SK-N-SH (cell line): ENCODE measurements around the gene ERN1. TPM values are rescaled to one million over a fixed set of nuclear protein-coding genes. Genes with fewer than 3 reads are reported as not detected.
A peak's percentile ranks its signal among the peaks of the same experiment; 100 is the strongest.

Experiments used
- CTCF ChIA-PET: fragments of 300-600, 350-600 bp; formaldehyde crosslinking; extraction: SDS; loops from one replicate; lab custom pipeline; 2021; lab: Yijun Ruan, JAX
- POLR2A ChIA-PET: fragments of 350-600 bp; sonication (Branson Sonifier 250); formaldehyde crosslinking; extraction: SDS; loops from one replicate; lab custom pipeline; 2020; ENCODE audit warnings: antibody characterized with exemption, inconsistent platforms; lab: Yijun Ruan, JAX
- DNase-seq: peaks from one replicate; pipeline ENCODE4 v3.0.0; 2012
- H2AFZ ChIP-seq: fragments of 200-600 bp; sonication (generic); 2 replicates; pipeline ENCODE4 v1.8.1; 2016; ENCODE audit warnings: antibody characterized with exemption, mild to moderate bottlenecking, low read depth
- H3F3A ChIP-seq: fragments of 200-600 bp; sonication (generic); replicated peaks from 2 replicates; pipeline ENCODE3; 2016; ENCODE audit warnings: antibody characterized with exemption, mild to moderate bottlenecking; ENCODE audit not compliant: insufficient read depth
- H3K27ac ChIP-seq, 2 experiments: fragments of 200-500 bp in 1 of 2; fragments of 200-600 bp in 1 of 2; sonication (Bioruptor generic) in 1 of 2; sonication (generic), shearing (Covaris generic) in 1 of 2; 2 replicates each; pipeline versions ENCODE4 v1.5.1 to v1.6.1; 2014 to 2016; ENCODE audit warnings: low read depth in 2 of 2, inconsistent platforms in 1 of 2, low read length in 1 of 2, mild to moderate bottlenecking in 1 of 2, mixed read lengths in 1 of 2
- H3K27me3 ChIP-seq: fragments of 200-600 bp; sonication (generic), shearing (Covaris generic); 2 replicates; pipeline ENCODE4 v1.6.1; 2016; ENCODE audit warnings: mixed run types; ENCODE audit not compliant: insufficient read depth
- H3K36me3 ChIP-seq, 2 experiments: fragments of 200-500 bp in 1 of 2; fragments of 200-600 bp in 1 of 2; sonication (Bioruptor generic) in 1 of 2; sonication (generic) in 1 of 2; replicated peaks in 1 of 2; 2 replicates each; pipeline versions ENCODE3 to v1.5.1; 2014 to 2016; ENCODE audit warnings: low read length in 1 of 2, mild to moderate bottlenecking in 1 of 2; ENCODE audit not compliant: insufficient read depth in 2 of 2, control insufficient read depth in 1 of 2
- H3K4me1 ChIP-seq, 2 experiments: fragments of 200-500 bp in 1 of 2; fragments of 200-600 bp in 1 of 2; sonication (Bioruptor generic) in 1 of 2; sonication (generic), shearing (Covaris generic) in 1 of 2; 2 replicates each; pipeline versions ENCODE4 v1.5.1 to v1.6.1; 2014 to 2016; ENCODE audit warnings: low read depth in 1 of 2, low read length in 1 of 2, mixed run types in 1 of 2; ENCODE audit not compliant: insufficient read depth in 2 of 2, control insufficient read depth in 1 of 2
- H3K4me2 ChIP-seq: fragments of 200-600 bp; sonication (generic), shearing (Covaris generic); 2 replicates; pipeline ENCODE4 v1.6.1; 2017; ENCODE audit warnings: mixed run types
- H3K4me3 ChIP-seq, 2 experiments: fragments of 200-500 bp in 1 of 2; fragments of 200-600 bp in 1 of 2; sonication (Bioruptor generic) in 1 of 2; sonication (generic), shearing (Covaris generic) in 1 of 2; 2 replicates each; pipeline versions ENCODE4 v1.5.1 to v1.8.1; 2014 to 2016; ENCODE audit warnings: low read depth in 2 of 2, inconsistent platforms in 1 of 2, low read length in 1 of 2, mild to moderate bottlenecking in 1 of 2, mixed read lengths in 1 of 2, moderate library complexity in 1 of 2
- H3K79me2 ChIP-seq: fragments of 200-600 bp; sonication (generic); 2 replicates; pipeline ENCODE4 v1.8.1; 2017; ENCODE audit warnings: mild to moderate bottlenecking; ENCODE audit not compliant: insufficient read depth
- H3K9ac ChIP-seq: fragments of 200-600 bp; sonication (generic); 2 replicates; pipeline ENCODE4 v1.6.1; 2017; ENCODE audit warnings: mixed run types
- H3K9me2 ChIP-seq: fragments of 200-600 bp; sonication (generic); 2 replicates; pipeline ENCODE4 v1.6.1; 2017; ENCODE audit warnings: mixed run types
- H3K9me3 ChIP-seq: fragments of 200-600 bp; sonication (generic); 2 replicates; pipeline ENCODE4 v1.6.1; 2017; ENCODE audit warnings: mixed run types, mild to moderate bottlenecking, moderate library complexity
- H4K20me1 ChIP-seq: fragments of 200-600 bp; sonication (generic); 2 replicates; pipeline ENCODE4 v1.6.1; 2017; ENCODE audit warnings: mild to moderate bottlenecking, mixed run types; ENCODE audit not compliant: insufficient read depth
- CTCF ChIP-seq: fragments of 200-600 bp; sonication (generic); IDR thresholded peaks from 2 replicates; pipeline ENCODE4 v1.6.1; 2017; ENCODE audit warnings: antibody characterized with exemption, mild to moderate bottlenecking, moderate library complexity
- EZH2phosphoT487 ChIP-seq: fragments of 200-600 bp; sonication (generic); IDR thresholded peaks from 2 replicates; pipeline ENCODE4 v1.6.1; 2017; ENCODE audit warnings: low read depth, mixed run types, mild to moderate bottlenecking, antibody characterized with exemption, moderate library complexity, borderline replicate concordance
- FOSL2 ChIP-seq: IDR thresholded peaks from 2 replicates; pipeline ENCODE4 v1.4.0; 2012; ENCODE audit warnings: low read depth, mild to moderate bottlenecking, moderate library complexity, borderline replicate concordance
- FOXM1 ChIP-seq: IDR thresholded peaks from 2 replicates; pipeline ENCODE4 v1.4.0; 2012; ENCODE audit warnings: low read depth, mild to moderate bottlenecking
- GABPA ChIP-seq: IDR thresholded peaks from 2 replicates; pipeline ENCODE4 v1.4.0; 2012; ENCODE audit warnings: low read depth, mild to moderate bottlenecking
- GATA2 ChIP-seq: sonication (generic); formaldehyde crosslinking; IDR thresholded peaks from 2 replicates; pipeline ENCODE4 v1.5.0; 2020; ENCODE audit warnings: mild to moderate bottlenecking, missing genetic modification reagents
- IRF3 ChIP-seq: fragments of 150-350 bp; IDR thresholded peaks from 2 replicates; pipeline ENCODE4 v1.6.1; 2016; ENCODE audit warnings: mild to moderate bottlenecking, low read depth, low read length
- JUND ChIP-seq: IDR thresholded peaks from 2 replicates; pipeline ENCODE4 v1.4.0; 2012
- MXI1 ChIP-seq: IDR thresholded peaks from 2 replicates; pipeline ENCODE4 v1.6.1; 2012; ENCODE audit warnings: mild to moderate bottlenecking, low read depth, low read length, improper control_type of control experiment
- POLR2AphosphoS5 ChIP-seq: IDR thresholded peaks from 2 replicates; pipeline ENCODE4 v1.6.1; 2012; ENCODE audit warnings: low read depth, low read length
- RAD21 ChIP-seq: IDR thresholded peaks from 2 replicates; pipeline ENCODE4 v1.6.1; 2012; ENCODE audit warnings: mild to moderate bottlenecking, low read length
- REST ChIP-seq: IDR thresholded peaks from 2 replicates; pipeline ENCODE4 v1.6.1; 2012; ENCODE audit warnings: mild to moderate bottlenecking, low read depth, low read length, moderate library complexity
- RFX5 ChIP-seq: IDR thresholded peaks from 2 replicates; pipeline ENCODE4 v1.6.1; 2012; ENCODE audit warnings: mild to moderate bottlenecking, improper control_type of control experiment, low read length
- RXRA ChIP-seq: IDR thresholded peaks from 2 replicates; pipeline ENCODE4 v1.4.0; 2012; ENCODE audit warnings: low read depth, mild to moderate bottlenecking, borderline replicate concordance
- SIN3A ChIP-seq: IDR thresholded peaks from 2 replicates; pipeline ENCODE4 v1.6.1; 2012; ENCODE audit warnings: low read depth, mild to moderate bottlenecking, low read length, moderate library complexity, borderline replicate concordance
- SMC3 ChIP-seq: IDR thresholded peaks from 2 replicates; pipeline ENCODE4 v1.6.1; 2012; ENCODE audit warnings: low read depth, low read length, improper control_type of control experiment
- TAF1 ChIP-seq: IDR thresholded peaks from 2 replicates; pipeline ENCODE4 v1.6.1; 2012; ENCODE audit warnings: low read depth, mild to moderate bottlenecking, low read length, moderate library complexity, borderline replicate concordance
- TCF12 ChIP-seq: IDR thresholded peaks from 2 replicates; pipeline ENCODE4 v1.4.0; 2012
- WGBS: methylation state at CpG from one replicate; pipeline ENCODE4 v1.1.6; 2017; ENCODE audit warnings: low lambda C conversion rate; 5-methylcytosine and 5-hydroxymethylcytosine counted together
- polyA plus RNA-seq, 3 experiments: library from polyadenylated mRNA; depleted of rRNA; stranded (reverse); fragments of >200 nt; gene quantifications; 2 replicates each; pipeline ENCODE4 v1.2.3, GENCODE V29; 2012

ERN1 gene
- polyA plus RNA-seq, 1 of the 3 experiments (the other 2 are of a cell fraction), result 7.3 TPM

GRCh38 chr17:64001091-64001579 lies 128.8 kb downstream of the ERN1 start:
- TF ChIP-seq MXI1 (no peak), IRF3 (no peak)
- DNase-seq, result peak; percentile 19
- Histone ChIP-seq H3K9me3 (no peaks in the 10 kb centered on the region), H3K36me3 (no peaks in the 10 kb centered on the region), H3K4me2 (no peak overlapping the region), H3K79me2 (no peaks in the 10 kb centered on the region), H3K4me1 (peaks cover 0 to 26% of the 10 kb centered on the region in 2 experiments; a peak in 2 of 4 replicates), H3F3A (no peaks in the 10 kb centered on the region), H2AFZ (no peak overlapping the region), H3K4me3 (no peak overlapping the region), H3K9me2 (no peaks in the 10 kb centered on the region), H3K27me3 (peaks cover 14% of the 10 kb centered on the region; the same call in 1 of the 2 replicates), H3K9ac (no peak overlapping the region), H4K20me1 (no peaks in the 10 kb centered on the region), H3K27ac (no peak overlapping the region)
- ChIA-PET CTCF (interaction anchor here (1.2 to 2.1 kb wide), 4 partner anchors 11 to 55 kb away, joined by 5 to 9 read pairs (median 8); no protein-coding TSS in a partner anchor), POLR2A (no interaction called here)
- 69% methylated on average over 5 of the region's 7 CpGs for WGBS

GRCh38 chr17:63999680-64000531 lies 130.0 kb downstream of the ERN1 start:
- Histone ChIP-seq H3K4me1 (peaks cover 0 to 15% of the 10 kb centered on the region in 2 experiments; a peak in 2 of 4 replicates), H3K9me3 (no peaks in the 10 kb centered on the region), H3K79me2 (no peaks in the 10 kb centered on the region), H3K36me3 (no peaks in the 10 kb centered on the region), H3K9ac (no peak overlapping the region), H3K27ac (no peak overlapping the region), H3K27me3 (peaks cover 22% of the 10 kb centered on the region; the same call in 1 of the 2 replicates), H3K4me2 (no peak overlapping the region), H2AFZ (no peak overlapping the region), H3K4me3 (no peak overlapping the region), H3K9me2 (no peaks in the 10 kb centered on the region), H4K20me1 (no peaks in the 10 kb centered on the region), H3F3A (no peaks in the 10 kb centered on the region)
- 90% methylated on average over 25 of the region's 25 CpGs for WGBS
- DNase-seq, result peak; percentile 28
- ChIA-PET CTCF (interaction anchor here (1.0 to 9.5 kb wide), 5 partner anchors 9 to 81 kb away, joined by 3 to 61 read pairs (median 6); partner anchors contain the start of gene GH1), POLR2A (no interaction called here)
- TF ChIP-seq IRF3 (no peak), REST (no peak), FOXM1 (no peak), RFX5 (no peak), CTCF (no peak), RXRA (no peak), TCF12 (no peak), POLR2AphosphoS5 (no peak), GATA2 (CRISPR knock-in tag) (no peak), FOSL2 (no peak), RAD21 (no peak), GABPA (no peak), SMC3 (no peak), JUND (no peak), EZH2phosphoT487 (no peak), TAF1 (no peak), MXI1 (no peak), SIN3A (no peak)
